HEK293T (cell line): Measurements from ENCODE around the gene WDR64.

Experiments used
- ARNT ChIP-seq: fragments of 450-650 bp; IDR thresholded peaks from 2 replicates; pipeline ENCODE4 v1.6.1; 2017; ENCODE audit warnings: mild to moderate bottlenecking
- BHLHE40 ChIP-seq: fragments of 450-650 bp; IDR thresholded peaks from 2 replicates; pipeline ENCODE4 v1.6.1; 2016; ENCODE audit warnings: mild to moderate bottlenecking, moderate library complexity, borderline replicate concordance
- FOXA1 ChIP-seq: fragments of 450-650 bp; IDR thresholded peaks from 2 replicates; pipeline ENCODE4 v1.6.1; 2016; ENCODE audit warnings: mild to moderate bottlenecking
- FOXK2 ChIP-seq: fragments of 450-650 bp; IDR thresholded peaks from 2 replicates; pipeline ENCODE4 v1.6.1; 2016; ENCODE audit warnings: mild to moderate bottlenecking
- FOXM1 ChIP-seq: fragments of 450-650 bp; IDR thresholded peaks from 2 replicates; pipeline ENCODE4 v1.6.1; 2017; ENCODE audit warnings: mild to moderate bottlenecking, borderline replicate concordance
- HDGF ChIP-seq: fragments of 450-650 bp; IDR thresholded peaks from 2 replicates; pipeline ENCODE4 v1.6.1; 2017; ENCODE audit warnings: antibody characterized with exemption, borderline replicate concordance
- L3MBTL2 ChIP-seq: fragments of 450-650 bp; conservative IDR thresholded peaks from 2 replicates; pipeline ENCODE4 v1.6.1; 2016; ENCODE audit warnings: mild to moderate bottlenecking
- NFRKB ChIP-seq: fragments of 450-650 bp; IDR thresholded peaks from 2 replicates; pipeline ENCODE4 v1.6.1; 2016; ENCODE audit warnings: mild to moderate bottlenecking, moderate library complexity
- SP1 ChIP-seq: fragments of 450-650 bp; IDR thresholded peaks from 2 replicates; pipeline ENCODE4 v1.6.1; 2017
- SUZ12 ChIP-seq: fragments of 450-650 bp; IDR thresholded peaks from 2 replicates; pipeline ENCODE4 v1.6.1; 2016; ENCODE audit warnings: mild to moderate bottlenecking
- ZNF384 ChIP-seq: fragments of 450-650 bp; IDR thresholded peaks from 2 replicates; pipeline ENCODE4 v1.6.1; 2016

GRCh38 chr1:241848686-241849344 is 196.7 kb downstream of the WDR64 start:
- no peak for TF ChIP-seq SP1
- no peak for TF ChIP-seq L3MBTL2
- no peak for TF ChIP-seq HDGF
- no peak for TF ChIP-seq BHLHE40
- TF ChIP-seq ZNF384: no peak
- TF ChIP-seq FOXK2: no peak
- no peak for TF ChIP-seq FOXA1
- no peak for TF ChIP-seq NFRKB
- TF ChIP-seq ARNT: no peak
- no peak for TF ChIP-seq SUZ12
- no peak for TF ChIP-seq FOXM1
